Measurements from ENCODE around the gene CAP1. TPM values are rescaled to one million over a fixed set of nuclear protein-coding genes. Genes with fewer than 3 reads are reported as not detected.

CAP1 gene
- total RNA-seq, 1 donor from 2014 or later: 327 TPM

GRCh38 chr1:40058453-40059337, 18.2 kb downstream of the CAP1 start:
- peak; percentile 16 to 77 for DNase-seq (ENCODE audit: low read depth in 2 of 2)

DNA sequence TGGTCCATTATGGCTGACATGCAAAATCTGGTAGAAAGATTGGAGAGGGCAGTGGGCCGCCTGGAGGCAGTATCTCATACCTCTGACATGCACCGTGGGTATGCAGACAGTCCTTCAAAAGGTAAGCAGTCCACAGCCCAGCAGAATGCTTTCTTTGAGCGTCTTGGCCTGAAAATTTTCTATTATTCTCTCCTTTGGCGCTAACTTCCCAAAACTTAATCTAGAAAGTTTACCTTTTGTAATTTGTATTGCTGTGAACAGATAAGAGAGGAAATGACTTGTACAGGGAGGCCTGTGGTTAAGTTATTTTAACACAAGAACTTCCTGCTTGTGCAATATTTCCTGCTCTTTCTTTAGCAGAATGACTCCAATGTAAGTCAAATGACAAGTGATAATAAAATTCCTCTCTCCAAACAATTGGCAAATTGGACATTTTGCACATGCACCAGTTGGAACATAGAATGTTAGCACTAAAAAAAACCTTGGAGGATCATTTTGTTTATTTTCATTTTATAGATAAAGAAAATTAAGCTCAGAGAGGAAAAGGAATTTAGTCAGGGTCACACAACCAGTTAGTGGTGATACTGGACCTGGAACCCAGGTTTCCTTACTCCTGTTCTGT, 18.9 kb downstream of the CAP1 start:
- peak; percentile 81 to 84 for DNase-seq (ENCODE audit: low read depth in 2 of 2)

DNA sequence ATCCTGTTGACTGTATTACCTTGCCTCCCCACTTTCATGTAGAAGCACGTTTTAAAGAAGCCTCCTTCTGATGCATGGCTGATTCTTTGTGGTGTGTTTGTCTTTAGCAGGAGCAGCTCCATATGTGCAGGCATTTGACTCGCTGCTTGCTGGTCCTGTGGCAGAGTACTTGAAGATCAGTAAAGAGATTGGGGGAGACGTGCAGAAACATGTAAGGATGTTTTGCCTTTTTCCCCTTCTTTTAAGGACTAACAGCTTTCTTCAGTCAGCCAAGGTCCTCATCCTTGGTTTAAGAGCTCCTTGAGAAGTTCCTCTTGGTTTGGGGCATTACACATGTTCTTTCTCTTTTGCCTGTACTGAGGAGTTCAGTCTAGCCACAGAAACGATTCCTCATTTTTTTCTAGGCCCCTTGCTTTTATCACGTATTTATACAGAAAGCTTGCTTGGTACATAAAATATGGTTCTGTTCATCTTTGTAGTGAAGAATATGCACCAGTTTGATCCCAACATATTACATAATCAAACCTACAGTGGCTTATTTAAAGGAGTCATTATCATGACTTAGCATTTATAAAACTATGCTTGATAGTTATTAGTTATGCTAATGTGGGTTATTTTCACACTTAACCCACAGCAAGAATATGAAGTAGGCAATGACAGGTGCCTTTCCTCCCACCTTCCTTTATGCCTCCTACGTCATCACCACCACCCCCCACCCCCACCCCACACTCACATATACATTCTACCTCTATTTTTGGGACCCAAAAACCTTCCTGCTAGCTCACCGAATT, 19.6 kb downstream of the CAP1 start:
- DNase-seq (ENCODE audit: low read depth in 2 of 2): peak in 1 of 2 donors; percentile 19

DNA sequence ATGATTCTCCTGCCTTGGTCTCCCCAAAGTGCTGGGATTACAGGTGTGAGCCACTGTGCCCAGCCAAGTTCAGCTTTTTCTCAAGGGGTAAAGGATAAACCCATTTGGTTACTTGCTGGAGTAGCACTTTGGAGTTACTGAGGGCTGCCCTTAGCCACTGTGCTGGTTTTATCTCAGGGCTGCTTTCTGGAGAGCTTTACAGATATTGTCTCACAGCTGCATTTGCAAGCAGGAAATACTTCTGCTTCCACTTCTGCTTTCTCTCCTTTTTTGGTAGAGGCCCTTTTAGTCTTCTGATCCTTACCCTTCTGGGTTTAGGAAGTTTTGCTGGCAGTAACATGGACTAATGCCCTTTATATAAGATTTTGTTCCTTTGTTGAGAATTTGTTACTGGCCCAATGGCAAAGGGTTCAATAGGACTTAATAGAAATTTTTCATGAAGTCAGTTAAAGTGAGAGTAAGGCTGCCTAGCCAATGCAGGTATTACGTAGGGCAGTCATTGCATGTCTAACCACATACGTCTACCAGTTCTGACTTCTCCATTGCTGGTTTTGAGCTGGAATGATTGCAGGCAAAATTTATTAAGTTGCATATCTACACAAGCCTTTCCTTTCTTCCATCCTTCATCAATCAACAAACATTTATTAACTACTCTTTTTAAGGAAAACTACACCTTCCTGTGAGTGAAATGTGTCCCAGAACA, 24.4 kb downstream of the CAP1 start:
- no peak for DNase-seq (ENCODE audit: low read depth in 2 of 2)

DNA sequence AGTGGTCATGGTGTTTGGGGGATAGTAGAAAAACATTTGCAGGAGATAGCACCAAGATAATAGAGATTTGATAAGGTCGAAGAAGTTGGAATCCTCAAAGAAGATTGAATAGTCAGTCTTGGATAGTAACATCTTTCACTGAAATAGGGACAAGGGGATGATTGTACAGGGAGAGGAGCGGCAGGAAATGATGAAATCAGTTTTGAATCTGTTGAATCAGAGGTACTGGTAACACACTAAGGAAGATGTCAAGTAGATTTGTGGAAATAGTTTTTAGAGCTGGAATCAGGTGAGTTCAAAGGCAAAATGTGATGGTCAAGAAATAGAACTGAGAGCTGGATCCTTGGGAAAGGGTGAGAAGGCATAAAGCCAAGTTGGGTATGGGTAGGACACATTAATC, 26.5 kb downstream of the CAP1 start:
- DNase-seq (ENCODE audit: low read depth in 2 of 2): peak in 1 of 2 donors; percentile 10

DNA sequence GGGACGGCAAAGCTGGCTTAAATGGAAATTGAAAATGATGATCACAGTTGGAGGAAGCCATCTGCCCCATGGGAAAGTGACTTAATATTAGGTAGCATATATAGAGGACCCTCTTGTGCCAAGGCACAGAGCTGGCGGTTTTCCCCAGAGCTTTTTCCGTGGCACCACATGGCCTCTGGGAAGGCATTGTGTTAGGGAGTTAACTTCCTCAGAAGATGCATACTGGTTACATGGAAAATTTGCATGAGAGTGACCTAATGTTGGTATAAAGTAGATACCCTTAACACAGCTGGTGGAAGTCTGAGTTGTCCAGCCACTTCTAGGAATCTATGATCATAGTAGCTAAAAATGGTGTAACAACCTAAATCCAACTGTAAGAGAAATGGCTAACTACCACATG, 27.3 kb downstream of the CAP1 start:
- no peak for DNase-seq (ENCODE audit: low read depth in 2 of 2)

- no peak for DNase-seq (ENCODE audit: low read depth in 2 of 2)
Observed at GRCh38 chr1:40072142-40072541, 31.6 kb downstream of the CAP1 start.

- no peak for DNase-seq (ENCODE audit: low read depth in 2 of 2)
Observed at GRCh38 chr1:40073062-40073461, 32.5 kb downstream of the CAP1 start.

DNA sequence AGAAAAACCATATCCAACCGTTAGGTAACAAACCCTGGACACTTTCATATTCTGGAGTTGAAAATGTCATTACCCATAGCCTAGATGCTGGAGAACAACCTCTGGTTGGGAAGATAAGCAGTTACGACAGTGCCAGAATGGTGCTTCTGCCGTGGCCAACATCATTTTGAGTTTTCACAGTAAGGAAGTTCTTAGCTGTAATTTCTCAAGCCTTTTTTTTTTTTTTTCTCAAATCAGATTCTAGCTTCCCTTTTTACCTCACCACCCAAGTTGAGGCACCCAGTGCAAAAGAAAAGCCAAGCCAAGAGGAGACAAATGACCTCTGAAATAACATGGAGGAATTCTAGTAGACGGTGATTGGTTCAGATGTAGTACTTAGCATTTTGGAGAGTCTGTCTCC, 34.7 kb downstream of the CAP1 start:
- no peak for DNase-seq (ENCODE audit: low read depth in 2 of 2)

GRCh38 chr1:40076895-40077312, 36.4 kb downstream of the CAP1 start:
- peak in 1 of 2 donors; percentile 49 for DNase-seq (ENCODE audit: low read depth in 2 of 2)

DNA sequence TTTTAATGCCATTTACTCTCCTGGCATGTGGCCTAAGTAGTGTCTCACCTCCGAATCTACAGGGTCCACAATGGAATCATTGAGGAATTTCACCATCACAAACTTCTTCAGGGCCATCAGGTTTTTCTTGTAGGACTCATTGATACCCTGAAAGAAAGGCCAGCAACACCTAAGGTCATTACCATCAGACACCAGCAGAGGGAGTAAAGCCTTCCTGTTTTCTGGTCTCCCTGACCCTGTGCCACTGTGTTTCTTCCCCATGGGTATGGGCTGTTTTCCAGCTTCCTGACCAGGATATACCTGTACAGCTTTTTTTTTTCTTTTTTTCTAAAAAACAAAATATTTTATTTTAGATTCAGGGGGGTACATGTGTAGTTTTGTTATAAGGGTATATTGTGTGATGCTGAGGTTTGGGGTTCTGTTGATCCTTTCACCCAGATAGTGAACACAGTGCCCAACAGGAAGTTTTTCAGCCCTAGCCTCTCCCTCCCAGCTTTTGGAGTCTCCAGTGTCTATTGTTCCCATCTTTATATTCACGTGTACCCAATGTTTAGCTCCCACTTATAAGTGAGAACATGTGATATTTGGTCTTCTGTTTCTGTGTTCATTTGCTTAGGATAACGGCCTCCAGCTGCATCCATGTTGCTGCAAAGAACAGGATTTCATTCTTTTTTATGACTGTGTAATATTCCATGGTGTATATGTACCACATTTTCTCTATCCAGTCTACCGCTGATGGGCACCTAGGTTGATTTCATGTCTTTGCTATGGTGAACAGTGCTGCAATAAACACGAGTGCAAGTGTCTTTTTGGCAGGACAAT, 38.2 kb downstream of the CAP1 start:
- DNase-seq (ENCODE audit: low read depth in 2 of 2): peak; percentile 55

GRCh38 chr1:40079774-40080400, 39.4 kb downstream of the CAP1 start:
- DNase-seq (ENCODE audit: low read depth in 2 of 2): no peak

- no peak for DNase-seq (ENCODE audit: low read depth in 2 of 2)
Observed at GRCh38 chr1:40081871-40082270, 41.3 kb downstream of the CAP1 start.

DNA sequence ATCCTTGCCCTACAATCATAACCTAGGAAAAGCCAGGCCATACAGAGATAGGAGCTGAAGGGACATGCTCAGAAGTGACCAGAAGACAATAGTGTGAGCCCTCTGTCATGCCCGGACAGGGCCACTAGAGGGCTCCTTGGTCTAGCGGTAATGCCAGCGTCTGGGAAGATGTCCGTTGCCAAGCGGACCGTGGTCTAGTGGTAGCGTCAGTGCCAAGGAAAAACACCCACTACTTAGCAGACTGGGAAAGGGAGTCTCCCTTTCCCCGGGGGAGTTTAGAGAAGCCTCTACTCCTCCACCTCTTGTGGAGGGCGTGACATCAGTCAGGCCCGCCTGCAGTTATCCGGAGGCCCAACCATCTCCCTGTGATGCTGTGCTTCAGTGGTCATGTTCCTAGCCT, 44.2 kb downstream of the CAP1 start:
- peak; percentile 55 to 66 for DNase-seq (ENCODE audit: low read depth in 2 of 2)

DNA sequence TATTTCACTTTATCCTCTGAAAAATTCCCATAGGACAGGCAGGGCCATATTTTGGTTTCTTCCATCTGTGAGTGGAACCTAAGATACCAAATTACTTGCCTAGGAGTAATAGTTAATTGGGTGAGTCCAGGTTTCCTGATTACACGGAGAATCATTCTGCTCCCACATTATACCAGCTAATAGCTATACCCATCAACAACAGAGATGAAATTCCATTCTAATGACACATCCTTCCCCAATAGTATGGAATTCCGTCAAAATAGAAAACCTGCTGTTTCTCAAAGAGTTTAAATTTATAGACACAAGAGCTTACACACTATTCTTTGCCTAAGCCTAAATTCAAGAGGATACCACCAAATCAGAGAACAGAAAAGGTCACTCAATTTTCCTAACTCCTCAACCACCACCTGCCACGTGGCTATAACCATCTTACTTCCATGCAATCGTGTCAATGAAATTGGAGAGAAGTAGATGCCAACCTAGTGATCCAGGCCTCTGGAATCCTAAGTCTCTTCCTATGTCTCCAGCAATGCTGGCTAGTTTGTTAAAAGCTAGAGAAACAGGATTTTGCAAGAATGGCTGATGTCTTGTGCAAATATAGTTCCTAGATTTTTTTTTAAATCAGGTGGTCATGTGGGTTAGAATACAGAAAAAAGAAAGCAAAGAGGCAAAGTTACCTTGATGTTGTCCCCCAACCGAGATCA, 50.3 kb downstream of the CAP1 start:
- DNase-seq (ENCODE audit: low read depth in 2 of 2): peak; percentile 29 to 33

GRCh38 chr1:40092241-40092640, 51.7 kb downstream of the CAP1 start:
- no peak for DNase-seq (ENCODE audit: low read depth in 2 of 2)

DNA sequence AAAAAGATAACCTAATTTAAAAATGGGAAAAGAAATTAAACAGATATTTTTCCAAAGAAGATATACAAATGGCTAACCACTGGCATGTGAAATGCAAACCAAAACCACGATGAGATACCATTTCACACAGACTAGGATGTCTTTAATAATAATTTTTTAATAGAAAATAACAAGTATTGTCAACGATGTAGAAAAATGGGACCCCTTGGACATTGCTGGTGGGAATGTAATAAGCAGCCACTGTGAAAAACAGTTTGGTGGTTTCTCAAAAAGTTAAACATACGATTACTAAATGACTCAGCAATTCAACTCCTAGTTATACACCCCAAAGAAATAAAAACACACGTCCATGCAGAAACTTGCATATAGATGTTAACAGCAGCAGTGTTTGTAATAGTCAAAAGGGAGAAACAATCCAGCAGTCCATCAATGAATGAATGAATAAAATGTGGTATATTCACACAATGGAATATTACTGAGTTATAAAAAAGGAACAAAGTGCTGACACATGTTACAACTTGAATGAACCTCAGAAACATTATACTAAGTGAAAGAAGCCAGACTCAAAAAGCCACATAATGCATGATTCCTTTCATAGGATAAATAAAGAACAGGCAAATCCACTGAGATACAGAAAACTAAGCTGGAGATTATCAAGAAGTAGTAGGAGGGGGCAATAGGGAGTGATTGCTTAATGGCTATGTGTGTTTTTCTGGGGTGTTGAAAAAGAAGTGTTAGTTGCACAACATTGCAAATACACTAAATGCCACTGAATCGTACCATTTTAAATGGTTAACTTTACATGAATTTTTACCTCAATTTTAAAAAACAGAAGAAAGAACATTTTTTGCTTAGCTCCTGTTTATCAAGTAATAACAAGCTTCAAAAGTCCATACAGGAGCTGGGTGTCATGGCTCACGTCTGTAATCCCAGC, 52.4 kb downstream of the CAP1 start:
- no peak for DNase-seq (ENCODE audit: low read depth in 2 of 2)

GRCh38 chr1:40094466-40095110, 54.1 kb downstream of the CAP1 start:
- no peak for DNase-seq (ENCODE audit: low read depth in 2 of 2)
